Measurements from ENCODE around the gene EHMT1. TPM values are rescaled to one million over a fixed set of nuclear protein-coding genes. Genes with fewer than 3 reads are reported as not detected.

The EHMT1 gene
- total and polyA plus RNA-seq, 2 experiments from 2014 or later, result 46.0 to 47.7 TPM

DNA sequence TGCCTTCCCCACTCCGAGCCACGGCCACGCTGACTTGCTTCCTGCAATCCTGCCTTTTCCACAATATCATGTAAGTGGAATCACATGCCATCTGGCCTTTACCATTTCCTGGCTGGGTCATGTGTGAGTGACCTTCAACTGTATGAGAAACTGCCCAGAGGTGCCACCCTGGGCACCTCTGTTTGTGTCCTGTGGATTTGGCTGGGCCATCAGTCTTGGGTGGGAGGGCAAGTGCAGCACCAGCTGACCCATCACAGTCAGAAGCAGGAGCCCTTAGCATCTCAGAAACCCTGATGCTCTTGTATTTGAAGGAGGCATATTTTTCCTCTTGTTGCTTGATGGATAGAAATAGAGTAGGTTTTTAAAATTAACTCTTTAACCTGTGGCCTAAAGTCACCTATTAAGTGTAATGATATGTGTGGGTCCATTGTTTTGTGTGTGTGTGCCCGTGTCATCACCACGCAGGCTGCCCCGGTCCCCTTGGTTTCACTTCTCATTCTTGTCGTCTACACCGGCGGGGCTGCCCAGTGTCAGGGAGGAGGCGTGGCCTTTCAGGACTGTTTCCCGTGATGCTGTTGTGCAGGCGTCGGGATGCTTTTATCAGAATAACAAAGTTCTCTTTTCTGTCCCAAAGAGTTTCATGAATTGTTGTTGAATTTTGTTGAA, 206.7 kb downstream of the EHMT1 start:
- Histone ChIP-seq H3K27me3 (no peaks in the 10 kb centered on the region), H2AFZ (no peak overlapping the region), H3K4me1 (ENCODE audit: insufficient read depth) (no peaks in the 10 kb centered on the region), H3K9me2 (replicated peaks; ENCODE audit: insufficient read depth) (no peaks in the 10 kb centered on the region), H3K4me2 (no peak overlapping the region), H3K9me3 (ENCODE audit: low read depth) (no peaks in the 10 kb centered on the region), H4K20me1 (ENCODE audit: insufficient read depth, poor library complexity, severe bottlenecking) (no peaks in the 10 kb centered on the region), H3K36me3 (replicated peaks; ENCODE audit: insufficient read depth, low read depth) (no peaks in the 10 kb centered on the region), H3K79me2 (peaks cover 22% of the 10 kb centered on the region), H3K4me3 (no peak overlapping the region), H3K27ac (no peak overlapping the region)
- TF ChIP-seq, protein P1, sequence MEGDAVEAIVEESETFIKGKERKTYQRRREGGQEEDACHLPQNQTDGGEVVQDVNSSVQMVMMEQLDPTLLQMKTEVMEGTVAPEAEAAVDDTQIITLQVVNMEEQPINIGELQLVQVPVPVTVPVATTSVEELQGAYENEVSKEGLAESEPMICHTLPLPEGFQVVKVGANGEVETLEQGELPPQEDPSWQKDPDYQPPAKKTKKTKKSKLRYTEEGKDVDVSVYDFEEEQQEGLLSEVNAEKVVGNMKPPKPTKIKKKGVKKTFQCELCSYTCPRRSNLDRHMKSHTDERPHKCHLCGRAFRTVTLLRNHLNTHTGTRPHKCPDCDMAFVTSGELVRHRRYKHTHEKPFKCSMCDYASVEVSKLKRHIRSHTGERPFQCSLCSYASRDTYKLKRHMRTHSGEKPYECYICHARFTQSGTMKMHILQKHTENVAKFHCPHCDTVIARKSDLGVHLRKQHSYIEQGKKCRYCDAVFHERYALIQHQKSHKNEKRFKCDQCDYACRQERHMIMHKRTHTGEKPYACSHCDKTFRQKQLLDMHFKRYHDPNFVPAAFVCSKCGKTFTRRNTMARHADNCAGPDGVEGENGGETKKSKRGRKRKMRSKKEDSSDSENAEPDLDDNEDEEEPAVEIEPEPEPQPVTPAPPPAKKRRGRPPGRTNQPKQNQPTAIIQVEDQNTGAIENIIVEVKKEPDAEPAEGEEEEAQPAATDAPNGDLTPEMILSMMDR (IDR thresholded peaks at IDR 0.05; ENCODE audit: poor library complexity), result no peak
- TF ChIP-seq EZH2phosphoT487 (IDR thresholded peaks at IDR 0.05; ENCODE audit: low read depth, severe bottlenecking, unreplicated experiment) (no peak), EZH2 (IDR thresholded peaks at IDR 0.05; ENCODE audit: borderline replicate concordance) (no peak)
- DNase-seq (ENCODE audit: low spot score), result no peak
- WGBS (ENCODE audit: low lambda C conversion rate, missing lambda C conversion rate), result 97% methylated on average over 13 of the region's 13 CpGs

DNA sequence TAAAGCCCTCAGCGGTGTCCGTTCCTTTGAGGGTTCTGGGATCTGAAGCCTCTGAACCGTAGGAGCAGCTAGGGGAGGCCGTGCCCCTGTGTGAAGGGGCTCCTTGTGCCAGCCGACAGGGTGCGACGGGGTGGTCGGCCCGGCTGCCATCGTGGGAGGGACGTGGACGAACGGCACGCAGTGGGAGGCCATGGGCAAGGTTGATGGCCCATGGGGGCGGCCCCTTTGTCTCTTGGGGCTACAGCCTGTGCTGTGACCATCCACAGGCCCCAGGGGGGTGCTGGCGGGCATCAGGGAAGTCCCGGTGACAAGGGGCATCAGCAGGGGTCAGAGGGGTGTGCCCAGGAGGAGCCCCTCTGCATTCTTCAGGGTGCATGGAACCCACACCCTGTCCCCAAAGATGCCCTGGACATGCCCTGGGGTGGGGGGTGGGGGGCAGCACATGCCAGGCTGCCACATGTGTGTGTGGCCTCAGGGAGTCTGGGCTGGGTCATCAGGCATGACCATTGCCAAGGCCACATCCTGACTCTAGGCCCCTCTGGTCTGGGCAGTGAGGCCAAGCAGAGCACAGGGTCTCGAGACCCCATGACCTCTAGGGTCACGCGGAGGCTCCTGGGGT, 209.2 kb downstream of the EHMT1 start:
- no peaks in the 10 kb centered on the region for H3K36me3 ChIP-seq (replicated peaks; ENCODE audit: insufficient read depth, low read depth)
- H4K20me1 ChIP-seq (ENCODE audit: insufficient read depth, poor library complexity, severe bottlenecking), result no peaks in the 10 kb centered on the region
- H3K9me3 ChIP-seq (ENCODE audit: low read depth), result no peaks in the 10 kb centered on the region
- DNase-seq (ENCODE audit: low spot score), result peak; percentile 3
- H3K9me2 ChIP-seq (replicated peaks; ENCODE audit: insufficient read depth), result no peaks in the 10 kb centered on the region
- peaks cover 12% of the 10 kb centered on the region for H3K79me2 ChIP-seq
- TF ChIP-seq EZH2 (IDR thresholded peaks at IDR 0.05; ENCODE audit: borderline replicate concordance), result no peak
- 97% methylated on average over 20 of the region's 20 CpGs for whole genome bisulfite sequencing (ENCODE audit: low lambda C conversion rate, missing lambda C conversion rate)
- H3K4me1 ChIP-seq (ENCODE audit: insufficient read depth), result no peaks in the 10 kb centered on the region
- no peak overlapping the region for H2AFZ ChIP-seq
- H3K27ac ChIP-seq, result no peak overlapping the region
- H3K4me3 ChIP-seq, result no peak overlapping the region
- no peak overlapping the region for H3K4me2 ChIP-seq
- no peaks in the 10 kb centered on the region for H3K27me3 ChIP-seq

DNA sequence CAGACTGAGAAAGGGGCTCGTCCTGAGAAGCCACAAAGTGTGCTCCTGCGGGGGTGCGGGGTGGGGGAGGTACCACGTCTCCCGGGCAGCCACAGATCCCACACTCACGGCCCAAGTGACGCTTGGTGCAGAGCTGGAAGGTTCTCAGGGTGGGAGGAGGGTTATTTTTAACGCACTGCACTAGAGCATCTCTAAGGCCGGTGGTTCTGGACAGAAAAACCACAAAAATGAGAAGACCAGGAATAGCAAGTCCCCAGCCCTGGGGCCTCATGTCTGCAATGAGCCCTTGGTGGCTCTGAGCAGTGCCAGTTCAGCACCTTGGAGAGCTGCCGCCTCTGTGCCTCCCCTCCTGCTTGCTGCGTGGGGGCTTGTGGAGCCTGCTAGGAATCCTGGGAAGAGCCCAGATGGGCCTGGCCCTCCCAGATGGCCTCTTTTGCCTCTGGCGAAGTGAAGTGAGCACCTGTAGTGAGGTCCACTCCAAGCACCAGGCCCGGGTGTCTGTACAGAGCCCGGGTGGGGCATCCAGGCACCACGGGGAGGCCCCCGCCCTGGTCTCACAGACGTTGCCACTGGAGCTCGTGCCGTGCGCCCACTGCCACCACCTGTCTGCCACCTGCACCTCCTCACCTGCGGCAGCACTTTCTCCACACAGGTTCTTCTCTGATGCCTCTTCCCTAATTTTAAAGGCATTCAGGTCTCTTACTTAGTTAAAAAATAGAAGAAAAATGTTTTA, 209.9 kb downstream of the EHMT1 start:
- WGBS (ENCODE audit: low lambda C conversion rate, missing lambda C conversion rate), result 85% methylated on average over 21 of the region's 21 CpGs
- peak; percentile 48 for DNase-seq (ENCODE audit: low spot score)
- TF ChIP-seq EZH2 (IDR thresholded peaks at IDR 0.05; ENCODE audit: borderline replicate concordance), result no peak
- TF ChIP-seq EZH2phosphoT487 (IDR thresholded peaks at IDR 0.05; ENCODE audit: low read depth, severe bottlenecking, unreplicated experiment), result no peak
- TF ChIP-seq, protein P1 (IDR thresholded peaks at IDR 0.05; ENCODE audit: poor library complexity), result no peak
- no peaks in the 10 kb centered on the region for H3K27me3 ChIP-seq
- no peak overlapping the region for H3K4me3 ChIP-seq
- H3K4me2 ChIP-seq, result no peak overlapping the region
- no peaks in the 10 kb centered on the region for H3K9me3 ChIP-seq (ENCODE audit: low read depth)
- peaks cover 11% of the 10 kb centered on the region for H3K79me2 ChIP-seq
- no peak overlapping the region for H2AFZ ChIP-seq
- no peak overlapping the region for H3K27ac ChIP-seq
- H3K9me2 ChIP-seq (replicated peaks; ENCODE audit: insufficient read depth), result no peaks in the 10 kb centered on the region
- H4K20me1 ChIP-seq (ENCODE audit: insufficient read depth, poor library complexity, severe bottlenecking), result no peaks in the 10 kb centered on the region
- H3K4me1 ChIP-seq (ENCODE audit: insufficient read depth), result no peaks in the 10 kb centered on the region
- H3K36me3 ChIP-seq (replicated peaks; ENCODE audit: insufficient read depth, low read depth), result no peaks in the 10 kb centered on the region
